Fibroblast of pulmonary artery (primary cell): ENCODE results near the gene ACVR1.

Experiments used
- DNase-seq: peaks from one replicate; pipeline ENCODE4 v3.0.0-alpha.2; 2010; ENCODE audit warnings: low read depth
- H3K4me3 ChIP-seq: replicated peaks from 2 replicates; pipeline ENCODE4 v1.5.1; 2011; ENCODE audit warnings: low read depth, mild to moderate bottlenecking, control low read depth, low read length, moderate library complexity
- TF ChIP-seq, protein P1 (sequence below): IDR thresholded peaks from 2 replicates; pipeline ENCODE4 v1.5.1; 2011; ENCODE audit warnings: mild to moderate bottlenecking, control low read depth, low read length, inconsistent platforms; ENCODE audit errors: missing control alignments

Gene ACVR1

GRCh38 chr2:157790780-157791179, 85.3 kb downstream of the ACVR1 start:
- no peak overlapping the region for H3K4me3 ChIP-seq
- DNase-seq, result no peak
- TF ChIP-seq, protein P1, sequence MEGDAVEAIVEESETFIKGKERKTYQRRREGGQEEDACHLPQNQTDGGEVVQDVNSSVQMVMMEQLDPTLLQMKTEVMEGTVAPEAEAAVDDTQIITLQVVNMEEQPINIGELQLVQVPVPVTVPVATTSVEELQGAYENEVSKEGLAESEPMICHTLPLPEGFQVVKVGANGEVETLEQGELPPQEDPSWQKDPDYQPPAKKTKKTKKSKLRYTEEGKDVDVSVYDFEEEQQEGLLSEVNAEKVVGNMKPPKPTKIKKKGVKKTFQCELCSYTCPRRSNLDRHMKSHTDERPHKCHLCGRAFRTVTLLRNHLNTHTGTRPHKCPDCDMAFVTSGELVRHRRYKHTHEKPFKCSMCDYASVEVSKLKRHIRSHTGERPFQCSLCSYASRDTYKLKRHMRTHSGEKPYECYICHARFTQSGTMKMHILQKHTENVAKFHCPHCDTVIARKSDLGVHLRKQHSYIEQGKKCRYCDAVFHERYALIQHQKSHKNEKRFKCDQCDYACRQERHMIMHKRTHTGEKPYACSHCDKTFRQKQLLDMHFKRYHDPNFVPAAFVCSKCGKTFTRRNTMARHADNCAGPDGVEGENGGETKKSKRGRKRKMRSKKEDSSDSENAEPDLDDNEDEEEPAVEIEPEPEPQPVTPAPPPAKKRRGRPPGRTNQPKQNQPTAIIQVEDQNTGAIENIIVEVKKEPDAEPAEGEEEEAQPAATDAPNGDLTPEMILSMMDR, result no peak

DNA sequence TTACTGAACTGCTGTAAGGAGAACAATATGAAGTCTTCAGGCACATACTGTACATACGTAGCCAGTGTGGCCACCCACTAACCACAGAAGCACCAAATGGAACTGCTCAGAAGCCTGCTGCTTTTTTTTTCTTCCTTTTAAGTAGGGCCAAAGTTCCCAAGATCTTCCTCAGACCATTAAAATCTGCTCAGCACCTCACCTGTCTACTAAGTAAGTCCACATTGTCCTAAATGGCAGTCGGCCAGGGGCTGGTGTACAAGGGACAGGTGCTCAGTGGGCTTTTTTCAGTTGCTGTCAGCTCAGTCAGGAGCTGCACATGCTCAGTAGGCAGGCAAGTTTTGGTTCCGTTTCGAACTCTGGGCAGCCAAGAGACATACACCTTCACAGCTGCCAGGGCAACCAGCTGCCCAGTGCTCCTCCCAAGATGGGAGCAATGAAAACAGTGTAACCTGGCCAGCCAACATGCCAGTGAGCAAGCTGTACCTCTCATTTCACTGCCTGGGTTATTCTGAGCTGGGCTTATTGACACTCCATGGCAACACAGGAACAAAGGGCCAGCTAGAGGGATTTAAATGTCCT, 86.1 kb downstream of the ACVR1 start:
- TF ChIP-seq, protein P1, result no peak
- no peak for DNase-seq

DNA sequence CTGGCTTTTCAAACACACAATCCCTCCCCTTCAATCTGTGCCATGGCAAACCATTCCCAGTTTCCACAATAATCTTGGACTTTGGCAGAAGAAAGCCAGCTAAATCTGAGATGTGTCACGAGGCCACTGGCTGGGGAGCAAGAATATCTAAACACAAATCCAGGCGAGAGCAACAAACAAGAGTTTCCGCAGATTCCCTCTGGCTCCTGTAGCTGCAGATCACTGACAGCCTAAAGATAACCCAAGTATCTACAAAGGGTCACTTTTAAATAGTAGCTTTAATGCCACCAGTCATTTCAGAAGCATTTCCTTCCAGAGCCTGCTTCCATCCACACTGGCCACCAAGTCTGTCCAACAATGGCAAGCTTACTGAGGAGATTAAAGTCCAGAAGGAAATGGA, 86.9 kb downstream of the ACVR1 start:
- no peak overlapping the region for H3K4me3 ChIP-seq
- TF ChIP-seq, protein P1, result no peak

More for the DNA sequence above, 86.1 kb downstream of the ACVR1 start:
- H3K4me3 ChIP-seq, result no peak overlapping the region

DNA sequence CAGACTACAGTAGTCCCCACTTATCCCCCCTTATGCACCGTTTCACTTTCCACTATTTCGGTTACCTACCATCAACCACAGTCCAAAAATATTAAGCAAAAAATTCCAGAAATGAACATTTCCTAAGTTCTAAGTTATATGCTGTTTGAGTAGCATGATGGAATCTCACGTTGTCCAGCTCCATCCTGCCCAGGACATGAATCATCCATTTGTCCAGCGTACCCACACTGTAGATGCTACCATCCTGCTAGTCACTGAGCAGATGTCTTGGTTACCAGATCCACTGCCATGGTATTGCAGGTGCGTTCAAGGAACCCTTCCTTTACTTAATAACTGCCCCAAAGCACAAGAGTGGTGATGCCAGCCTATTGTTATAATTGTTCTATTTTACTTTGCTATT, 87.9 kb downstream of the ACVR1 start:
- TF ChIP-seq, protein P1, result no peak
- no peak overlapping the region for H3K4me3 ChIP-seq
- no peak for DNase-seq

More for the DNA sequence above, 86.9 kb downstream of the ACVR1 start:
- DNase-seq, result no peak

DNA sequence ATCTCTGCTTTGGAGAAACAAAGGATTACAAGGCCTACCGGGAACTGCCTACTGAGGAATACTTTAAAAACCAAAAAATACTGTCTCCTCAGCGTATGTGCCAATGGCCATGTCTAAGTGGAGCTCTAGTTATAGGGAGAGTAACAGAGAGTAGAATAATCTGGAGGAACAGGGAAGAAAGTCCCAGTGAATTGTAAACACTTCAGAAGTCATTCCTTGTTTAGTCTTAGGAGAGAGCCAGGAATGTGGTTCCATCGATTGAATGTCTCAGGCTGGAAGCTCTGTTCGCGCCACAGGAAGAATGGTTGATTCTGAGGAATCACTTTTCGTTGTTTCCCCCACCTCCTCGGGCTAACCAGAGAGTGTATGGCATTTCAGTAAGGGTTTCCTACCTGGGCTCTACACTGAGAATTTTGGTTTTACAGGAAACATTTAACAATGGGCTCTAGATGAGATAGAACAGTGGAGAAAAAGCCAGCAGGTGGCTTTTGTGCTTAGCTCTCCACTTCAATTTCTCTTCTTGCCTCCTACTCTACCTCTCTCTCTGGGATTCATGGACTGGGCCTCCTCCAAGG, 88.7 kb downstream of the ACVR1 start:
- no peak overlapping the region for H3K4me3 ChIP-seq
- TF ChIP-seq, protein P1, result no peak
- DNase-seq, result no peak

DNA sequence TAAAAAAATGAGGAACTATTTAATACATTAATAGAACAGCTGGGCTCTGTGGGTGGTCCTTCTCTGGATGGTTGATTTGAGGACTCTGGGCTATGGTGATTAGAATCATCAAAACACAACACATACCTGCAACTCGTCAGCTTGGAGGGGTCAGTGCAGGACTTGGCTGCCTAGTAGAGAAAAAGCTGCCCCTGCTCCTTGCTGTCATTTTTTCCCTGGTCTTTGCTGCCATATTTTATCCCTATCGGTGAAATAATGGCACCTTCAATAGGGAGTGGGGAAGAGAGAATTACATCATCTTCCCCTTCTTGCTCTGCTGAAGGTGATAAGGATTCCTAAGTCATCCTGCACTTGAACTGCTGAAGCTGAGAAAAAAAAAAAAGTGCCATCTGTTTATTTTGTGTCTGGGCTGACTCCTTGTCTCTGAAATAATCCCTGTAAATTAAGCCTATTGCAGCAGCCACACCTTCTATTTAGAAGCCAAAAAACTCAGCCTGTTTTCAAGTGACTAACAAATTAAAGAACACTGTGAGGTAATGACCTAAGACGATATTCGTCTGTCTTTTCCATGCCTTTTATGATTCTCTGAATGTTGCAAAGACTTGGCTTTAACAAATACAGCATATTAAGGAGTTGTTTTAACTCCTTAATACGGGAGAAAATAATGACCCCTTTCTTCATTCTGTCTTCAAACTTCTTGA, 89.3 kb downstream of the ACVR1 start:
- DNase-seq, result no peak
- TF ChIP-seq, protein P1, result no peak
- no peak overlapping the region for H3K4me3 ChIP-seq
